Measurements from ENCODE around the gene PRMT3. TPM values are rescaled to one million over a fixed set of nuclear protein-coding genes. Genes with fewer than 3 reads are reported as not detected.
"Not testable (repeated sequence)": the region's sequence is repeated elsewhere in the genome, so short reads cannot be mapped to it uniquely, and the experiment has no call there.

Gene PRMT3
- total RNA-seq, 2 experiments from 2014 or later = 47.2 to 49.9 TPM

DNA sequence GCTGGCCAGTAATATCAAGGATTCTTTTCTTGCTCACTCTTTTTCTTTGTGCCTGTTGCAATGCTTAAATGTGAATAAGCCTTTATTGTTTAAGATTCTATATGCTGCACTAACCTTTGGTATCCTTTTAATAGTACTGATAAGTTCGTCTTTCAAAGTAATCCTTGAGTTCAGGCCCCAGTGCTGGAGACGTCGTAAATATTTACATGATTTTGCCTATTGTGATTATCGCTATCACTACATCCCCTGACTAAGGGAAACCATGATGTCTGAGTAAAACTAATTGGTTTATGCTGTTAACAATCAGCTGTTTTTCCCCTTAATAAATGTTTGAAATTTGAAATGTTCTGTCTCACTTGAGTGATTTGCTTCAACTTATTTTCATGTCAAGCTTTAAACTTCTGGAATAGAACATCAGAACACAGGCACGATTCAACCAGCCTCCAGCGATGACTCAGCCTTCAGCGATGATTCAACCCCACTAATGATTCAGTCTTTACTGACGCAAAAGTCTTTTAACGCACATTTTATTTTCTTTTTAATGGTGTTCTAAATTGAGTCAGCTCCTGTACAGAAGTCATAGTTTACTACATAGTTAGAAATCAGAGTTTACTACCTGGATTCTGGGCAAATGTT, 20.1 kb upstream of the PRMT3 start:
- Mint-ChIP-seq H3K9me3 (peaks cover 1% of the 10 kb centered on the region), H3K27me3 (no peaks in the 10 kb centered on the region), H3K4me1 (peaks cover 51% of the 10 kb centered on the region), H3K36me3 (peaks cover 60% of the 10 kb centered on the region), H3K4me3 (peak overlapping the region; percentile 55), H3K27ac (peak overlapping the region; percentile 84)
- peak; percentile 48 for DNase-seq

DNA sequence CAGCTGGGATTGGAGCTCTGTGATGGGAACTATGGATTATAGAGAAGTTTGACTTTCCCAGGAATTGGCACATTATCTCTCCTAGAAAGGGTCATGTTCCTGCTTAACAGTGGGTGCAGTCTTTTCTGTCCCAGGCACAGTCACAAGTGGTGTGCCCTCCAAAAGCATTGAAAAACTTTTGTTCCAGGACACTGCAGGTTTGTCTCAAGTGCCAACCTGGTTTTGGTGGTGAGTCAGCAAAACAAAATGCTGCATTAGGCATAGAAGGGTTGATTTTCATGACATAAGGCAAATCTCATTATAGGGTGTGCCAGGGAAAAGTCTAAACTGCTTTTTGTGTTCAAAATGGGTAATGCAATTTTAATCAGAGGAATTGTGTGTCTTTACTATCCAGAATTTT, 19.1 kb upstream of the PRMT3 start:
- DNase-seq = no peak
- peaks cover 41% of the 10 kb centered on the region for H3K4me1 Mint-ChIP-seq
- H3K27me3 Mint-ChIP-seq = no peaks in the 10 kb centered on the region
- H3K4me3 Mint-ChIP-seq = no peak overlapping the region
- peaks cover 1% of the 10 kb centered on the region for H3K9me3 Mint-ChIP-seq
- H3K27ac Mint-ChIP-seq = peak overlapping the region; percentile 60
- peaks cover 64% of the 10 kb centered on the region for H3K36me3 Mint-ChIP-seq

DNA sequence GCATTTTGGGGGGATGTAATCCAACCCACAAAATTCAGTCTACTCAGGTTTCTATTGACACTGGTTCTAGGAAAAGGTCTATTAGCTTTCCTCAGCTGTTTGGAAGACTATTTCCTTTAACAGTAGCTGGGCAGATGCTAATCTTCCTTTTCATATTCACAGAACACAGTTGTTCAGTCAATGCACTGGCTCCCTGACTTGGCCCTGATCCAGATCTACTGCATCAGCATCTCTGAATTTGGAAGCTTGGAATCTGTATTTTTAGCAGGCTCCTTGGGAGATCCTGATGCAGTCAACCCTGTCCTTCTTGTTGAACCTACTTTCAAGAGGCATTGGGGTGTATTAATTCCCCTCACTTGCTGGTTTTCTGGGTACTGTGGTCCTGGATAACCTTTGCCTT, 17.7 kb upstream of the PRMT3 start:
- peaks cover 58% of the 10 kb centered on the region for H3K36me3 Mint-ChIP-seq
- DNase-seq = no peak
- peaks cover 38% of the 10 kb centered on the region for H3K4me1 Mint-ChIP-seq
- H3K9me3 Mint-ChIP-seq = peaks cover 1% of the 10 kb centered on the region
- H3K4me3 Mint-ChIP-seq = no peak overlapping the region
- H3K27ac Mint-ChIP-seq = no peak overlapping the region
- H3K27me3 Mint-ChIP-seq = no peaks in the 10 kb centered on the region

DNA sequence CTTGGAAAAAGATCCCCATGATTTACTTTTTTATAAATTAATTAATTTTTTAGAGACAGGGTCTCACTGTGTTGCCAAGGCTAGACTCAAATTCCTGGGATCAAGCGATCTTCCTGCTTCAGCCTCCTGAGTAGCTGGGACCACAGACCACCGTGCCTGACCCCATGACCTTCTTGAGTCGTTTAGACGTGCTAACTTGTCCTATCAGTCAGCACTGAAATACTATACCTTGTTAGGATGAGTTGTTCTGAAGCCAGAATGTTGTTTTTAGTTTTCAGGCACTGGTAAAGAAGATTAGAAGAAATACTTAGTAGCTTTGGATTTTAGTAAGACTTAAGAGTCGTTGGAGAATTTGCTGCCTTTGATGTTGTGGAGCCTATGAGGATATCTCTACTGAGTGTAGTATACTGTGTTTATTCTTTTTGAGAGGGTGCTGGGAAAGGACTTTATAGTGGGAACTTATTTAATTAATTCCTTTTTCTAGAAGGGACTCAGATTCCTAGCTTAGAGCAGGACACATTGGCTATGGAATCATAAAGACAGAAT, 15.4 kb upstream of the PRMT3 start:
- H3K27ac Mint-ChIP-seq = no peak overlapping the region
- H3K9me3 Mint-ChIP-seq = no peaks in the 10 kb centered on the region
- peaks cover 44% of the 10 kb centered on the region for H3K36me3 Mint-ChIP-seq
- H3K4me3 Mint-ChIP-seq = no peak overlapping the region
- no peaks in the 10 kb centered on the region for H3K27me3 Mint-ChIP-seq
- H3K4me1 Mint-ChIP-seq = peaks cover 20% of the 10 kb centered on the region
- DNase-seq = no peak

DNA sequence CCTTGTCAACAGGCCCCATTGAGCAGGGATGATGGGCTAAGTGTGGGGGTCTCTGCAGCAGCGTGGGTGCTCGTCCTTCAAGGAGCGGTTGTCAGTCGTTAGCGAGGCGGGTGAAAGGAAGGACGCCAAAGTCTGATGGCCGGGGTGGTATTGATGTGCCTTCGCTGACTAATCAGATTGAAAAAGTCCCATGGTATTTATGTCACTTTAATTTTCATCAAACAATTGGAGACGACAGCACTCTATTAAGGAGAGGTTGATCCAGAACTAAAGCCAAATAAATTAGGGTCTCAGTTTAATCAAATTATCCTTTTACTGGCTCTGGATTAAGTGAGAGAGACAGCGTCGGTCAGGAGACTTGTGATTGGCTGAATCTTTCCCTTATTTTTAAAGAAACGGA, 14.4 kb upstream of the PRMT3 start:
- no peaks in the 10 kb centered on the region for H3K9me3 Mint-ChIP-seq
- DNase-seq = no peak
- no peak overlapping the region for H3K27ac Mint-ChIP-seq
- peaks cover 38% of the 10 kb centered on the region for H3K36me3 Mint-ChIP-seq
- peaks cover 13% of the 10 kb centered on the region for H3K4me1 Mint-ChIP-seq
- H3K4me3 Mint-ChIP-seq = no peak overlapping the region
- H3K27me3 Mint-ChIP-seq = no peaks in the 10 kb centered on the region

DNA sequence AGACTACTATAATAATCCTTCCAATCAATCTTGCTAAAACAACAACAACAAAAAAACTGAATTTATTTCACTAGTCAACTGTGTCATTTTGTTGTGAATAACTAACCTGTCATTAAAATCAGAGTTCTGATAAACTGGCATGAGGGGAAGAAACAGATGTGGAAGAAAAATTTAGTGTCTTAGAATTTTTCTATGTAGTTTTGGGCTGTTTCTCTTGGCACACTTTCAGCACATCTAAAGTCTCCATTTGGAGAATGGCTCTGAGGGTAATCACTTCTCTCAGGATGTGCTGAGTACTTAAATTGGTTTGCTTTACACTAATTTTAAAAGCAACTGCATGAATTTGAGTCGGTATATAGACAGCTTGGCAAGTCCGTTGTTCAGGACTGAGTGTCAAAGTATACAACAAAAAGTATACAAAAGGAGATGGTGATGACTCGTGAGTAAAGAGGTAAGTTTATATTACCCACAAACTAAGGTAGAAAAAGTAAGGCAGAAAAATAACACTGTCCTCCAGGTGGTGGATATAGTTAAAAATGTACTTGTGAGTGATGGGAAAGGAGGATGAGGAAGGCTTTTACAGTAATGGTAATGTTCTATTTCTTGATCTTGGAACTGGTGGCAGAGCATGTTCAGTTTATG, 13.8 kb upstream of the PRMT3 start:
- DNase-seq = no peak
- H3K36me3 Mint-ChIP-seq = peaks cover 32% of the 10 kb centered on the region
- peaks cover 9% of the 10 kb centered on the region for H3K4me1 Mint-ChIP-seq
- no peaks in the 10 kb centered on the region for H3K27me3 Mint-ChIP-seq
- no peak overlapping the region for H3K4me3 Mint-ChIP-seq
- H3K27ac Mint-ChIP-seq = no peak overlapping the region
- no peaks in the 10 kb centered on the region for H3K9me3 Mint-ChIP-seq

DNA sequence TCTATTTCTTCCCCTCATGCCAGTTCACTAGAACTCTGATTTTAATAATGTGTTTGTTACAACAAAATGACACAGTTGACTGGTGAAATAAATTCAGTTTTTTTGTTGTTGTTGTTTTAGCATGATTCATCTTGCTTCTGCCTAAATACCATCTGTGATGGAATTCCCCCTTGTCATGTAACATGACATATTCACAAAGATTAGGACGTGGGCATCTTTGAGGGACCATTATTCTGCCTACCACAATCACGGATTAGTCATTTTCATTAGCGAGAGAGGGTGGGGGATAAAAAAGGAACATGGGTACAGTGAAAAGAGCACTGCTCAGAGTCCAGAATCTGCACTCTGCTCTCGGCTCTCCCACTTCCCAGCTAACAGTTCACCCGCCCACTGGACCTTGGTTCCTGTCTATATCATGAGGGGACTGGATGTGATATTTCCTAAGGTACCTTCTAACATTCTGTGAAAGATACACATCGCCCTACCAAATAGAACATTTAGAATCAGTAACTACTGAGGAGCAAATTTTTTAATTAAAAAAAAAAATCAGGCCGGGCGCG, 12.7 kb upstream of the PRMT3 start:
- no peak for DNase-seq
- Mint-ChIP-seq H3K4me1 (peaks cover 4% of the 10 kb centered on the region), H3K4me3 (no peak overlapping the region), H3K27ac (no peak overlapping the region), H3K27me3 (no peaks in the 10 kb centered on the region), H3K36me3 (peaks cover 29% of the 10 kb centered on the region), H3K9me3 (no peaks in the 10 kb centered on the region)

DNA sequence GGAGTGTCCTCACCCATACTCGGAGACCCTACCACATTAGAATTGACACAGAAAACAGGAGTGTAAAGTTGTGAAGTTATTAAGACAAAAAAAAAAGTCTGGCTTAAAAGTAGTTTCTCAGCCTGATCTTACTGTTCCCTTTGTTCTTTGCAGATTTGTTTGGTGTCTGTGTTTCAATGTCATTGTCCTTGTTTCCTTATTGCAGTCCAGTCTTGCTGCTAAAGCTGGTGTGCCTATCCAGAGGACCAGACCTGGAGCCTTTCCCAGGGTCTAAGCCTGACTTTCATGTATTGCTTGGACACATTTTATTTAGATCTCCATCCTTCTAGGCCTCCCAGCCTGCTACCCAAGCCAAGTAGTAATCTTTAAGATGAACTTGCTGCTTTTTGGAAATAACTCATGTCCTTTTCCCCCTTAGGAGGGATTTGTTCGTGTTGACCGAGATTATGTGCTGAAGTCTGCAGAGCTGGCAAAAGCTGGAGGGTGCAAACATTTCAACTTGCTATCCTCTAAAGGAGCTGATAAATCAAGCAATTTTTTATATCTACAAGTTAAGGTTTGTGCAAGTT, 11.3 kb upstream of the PRMT3 start:
- Mint-ChIP-seq H3K4me3 (no peak overlapping the region), H3K9me3 (no peaks in the 10 kb centered on the region), H3K27me3 (no peaks in the 10 kb centered on the region), H3K36me3 (peaks cover 23% of the 10 kb centered on the region), H3K27ac (no peak overlapping the region), H3K4me1 (peaks cover 4% of the 10 kb centered on the region)
- no peak for DNase-seq

DNA sequence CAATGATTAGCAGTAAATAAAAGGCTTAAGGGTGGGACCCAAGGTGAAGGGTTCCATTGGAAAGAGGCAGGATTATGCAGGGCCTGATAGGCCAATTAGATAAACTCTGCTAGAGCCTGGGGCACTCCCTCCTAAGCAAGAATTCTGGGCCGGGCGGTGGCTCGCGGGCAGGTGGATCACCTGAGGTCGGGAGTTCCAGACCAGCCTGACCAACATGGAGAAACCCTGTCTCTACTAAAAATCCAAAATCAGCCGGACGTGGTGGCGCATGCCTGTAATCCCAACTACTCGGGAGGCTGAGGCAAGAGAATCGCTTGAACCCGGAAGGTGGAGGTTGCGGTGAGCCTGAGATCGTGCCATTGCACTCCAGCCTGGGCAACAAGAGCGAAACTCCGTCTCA, 1.5 kb upstream of the PRMT3 start:
- H3K4me1 Mint-ChIP-seq, H3K27me3 Mint-ChIP-seq, DNase-seq, H3K9me3 Mint-ChIP-seq: not testable (repeated sequence)
- Mint-ChIP-seq H3K4me3 (peak overlapping the region; percentile 95), H3K36me3 (peaks cover 27% of the 10 kb centered on the region), H3K27ac (peak overlapping the region; percentile 98)

DNA sequence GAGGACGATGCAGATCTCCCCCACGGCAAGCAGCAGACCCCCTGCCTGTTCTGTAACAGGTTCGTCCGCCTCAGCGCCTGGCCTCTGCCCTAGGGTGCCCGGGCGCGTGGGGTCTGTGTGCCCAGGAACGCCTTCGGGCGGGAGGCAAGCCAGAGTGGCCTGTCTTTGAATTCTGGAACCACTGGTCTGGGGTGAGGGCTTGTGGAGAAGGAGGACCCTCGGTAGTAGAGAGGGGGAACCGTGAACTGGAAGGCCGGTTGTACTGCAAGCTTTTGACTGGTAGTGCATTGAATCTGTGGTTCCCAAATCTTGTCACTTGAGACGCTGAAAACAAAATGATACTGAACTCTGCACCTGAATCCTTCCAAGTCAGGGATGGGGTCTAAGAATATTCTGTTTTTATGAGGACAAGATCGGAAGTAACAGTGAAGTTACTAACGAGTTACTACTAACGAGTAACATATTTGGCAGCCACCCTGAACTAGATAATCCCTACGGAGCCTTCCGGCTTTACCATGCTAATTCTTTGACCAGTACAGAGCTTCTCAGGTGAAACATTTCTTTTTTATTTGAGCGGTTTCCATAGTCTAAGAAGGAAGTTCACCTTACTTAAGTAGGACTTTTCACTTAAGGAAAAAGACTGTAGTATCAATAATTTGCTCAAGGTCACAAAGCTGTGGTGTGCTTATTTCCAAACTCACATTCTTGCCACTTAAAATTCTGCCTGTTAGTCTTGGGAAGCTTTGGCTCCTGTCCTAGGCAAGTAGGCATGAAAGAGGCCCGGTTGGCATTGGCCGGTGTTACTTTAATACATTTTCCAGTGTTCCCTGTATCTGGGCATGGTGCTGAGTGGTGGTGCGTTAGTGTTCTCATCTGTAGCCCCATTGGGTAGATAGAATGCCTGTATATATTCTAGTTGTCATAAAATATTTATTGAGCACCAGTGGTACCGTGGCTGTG, 860 bp downstream of the PRMT3 start:
- peaks cover 40% of the 10 kb centered on the region for H3K36me3 Mint-ChIP-seq
- H3K27me3 Mint-ChIP-seq = no peaks in the 10 kb centered on the region
- peak overlapping the region; percentile 95 for H3K4me3 Mint-ChIP-seq
- DNase-seq = no peak
- H3K9me3 Mint-ChIP-seq = no peaks in the 10 kb centered on the region
- peak overlapping the region; percentile 95 for H3K27ac Mint-ChIP-seq
- peaks cover 7% of the 10 kb centered on the region for H3K4me1 Mint-ChIP-seq

DNA sequence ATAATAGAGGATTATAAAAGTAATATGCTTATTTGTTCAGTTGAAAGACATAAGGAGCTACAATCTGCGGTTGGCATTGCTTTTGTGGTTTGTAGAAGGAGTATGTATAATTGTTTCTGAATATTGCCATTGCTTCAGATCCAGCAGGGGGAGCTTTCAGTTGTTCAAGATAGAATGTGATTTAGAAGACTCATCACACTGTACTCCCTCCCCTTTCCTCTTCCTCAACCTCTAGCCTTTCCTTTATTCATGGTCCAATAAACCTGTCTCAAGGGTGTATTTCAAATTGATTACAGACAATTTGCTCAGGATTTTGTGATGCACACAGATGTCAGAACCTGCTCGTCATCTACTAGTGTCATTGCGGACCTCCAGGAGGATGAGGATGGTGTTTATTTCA, 9.8 kb downstream of the PRMT3 start:
- no peak overlapping the region for H3K4me3 Mint-ChIP-seq
- no peaks in the 10 kb centered on the region for H3K27me3 Mint-ChIP-seq
- no peak for DNase-seq
- no peak overlapping the region for H3K27ac Mint-ChIP-seq
- peaks cover 29% of the 10 kb centered on the region for H3K36me3 Mint-ChIP-seq
- H3K4me1 Mint-ChIP-seq = peaks cover 17% of the 10 kb centered on the region
- no peaks in the 10 kb centered on the region for H3K9me3 Mint-ChIP-seq

DNA sequence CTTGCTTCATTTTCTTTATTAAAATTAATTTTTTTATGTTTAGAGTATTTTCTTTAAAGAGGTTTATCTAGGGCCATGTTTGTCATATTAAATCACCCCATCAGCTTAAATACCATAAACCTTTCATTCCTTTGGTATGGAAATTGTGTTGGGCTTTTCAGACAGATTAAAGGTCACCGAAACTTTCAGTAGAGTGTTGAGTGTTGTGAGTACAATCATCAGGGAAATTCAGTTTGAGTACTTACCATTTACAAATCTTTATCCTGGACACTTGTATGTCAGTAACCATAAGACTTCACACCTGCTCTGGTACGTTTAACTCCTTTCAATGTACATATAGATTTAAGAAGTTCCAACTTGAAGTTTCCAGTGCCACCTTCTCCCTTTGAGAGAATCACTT, 12.0 kb downstream of the PRMT3 start:
- no peak for DNase-seq
- no peaks in the 10 kb centered on the region for H3K9me3 Mint-ChIP-seq
- H3K27me3 Mint-ChIP-seq = no peaks in the 10 kb centered on the region
- H3K36me3 Mint-ChIP-seq = peaks cover 26% of the 10 kb centered on the region
- no peak overlapping the region for H3K27ac Mint-ChIP-seq
- H3K4me3 Mint-ChIP-seq = no peak overlapping the region
- peaks cover 15% of the 10 kb centered on the region for H3K4me1 Mint-ChIP-seq

DNA sequence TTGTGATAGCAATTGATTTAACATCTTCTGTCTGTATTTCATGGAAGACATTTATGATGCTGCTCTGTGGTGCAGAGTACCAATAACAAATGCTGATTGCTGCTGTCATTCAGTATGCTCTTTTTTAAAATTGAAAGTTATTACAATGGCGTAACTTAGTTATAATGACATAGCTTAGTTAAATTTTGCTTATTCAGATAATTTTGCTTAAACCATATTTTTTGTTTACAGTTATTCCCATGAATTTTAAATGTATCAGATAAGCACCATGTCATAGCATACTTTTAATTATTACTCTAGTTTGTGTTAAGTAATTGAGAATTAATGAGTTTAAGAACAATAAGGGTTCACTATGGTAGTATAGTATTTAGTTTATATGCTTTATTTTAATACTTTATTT, 15.5 kb downstream of the PRMT3 start:
- Mint-ChIP-seq H3K9me3 (no peaks in the 10 kb centered on the region), H3K27me3 (no peaks in the 10 kb centered on the region), H3K4me3 (no peak overlapping the region), H3K4me1 (peaks cover 7% of the 10 kb centered on the region), H3K36me3 (peaks cover 26% of the 10 kb centered on the region), H3K27ac (no peak overlapping the region)
- no peak for DNase-seq

DNA sequence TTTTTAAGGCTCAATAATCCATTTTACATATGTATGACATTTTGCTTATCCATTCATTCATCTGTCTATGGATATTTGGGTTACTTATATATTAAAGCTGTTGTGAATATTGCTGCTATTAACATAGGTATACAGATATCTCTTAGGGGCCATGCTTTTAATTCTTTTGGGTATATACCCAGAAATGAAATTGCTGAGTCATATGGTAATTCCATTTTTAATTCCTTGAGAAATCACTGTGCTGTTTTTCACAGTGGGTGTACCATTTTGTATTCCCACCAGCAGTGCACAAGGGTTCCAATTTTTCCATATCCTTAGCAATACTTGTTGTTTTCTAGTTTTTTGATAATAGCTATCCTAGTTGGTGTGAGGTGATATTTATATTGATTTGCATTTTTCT, 19.0 kb downstream of the PRMT3 start:
- no peaks in the 10 kb centered on the region for H3K9me3 Mint-ChIP-seq
- H3K36me3 Mint-ChIP-seq = peaks cover 30% of the 10 kb centered on the region
- no peak overlapping the region for H3K27ac Mint-ChIP-seq
- H3K27me3 Mint-ChIP-seq = no peaks in the 10 kb centered on the region
- H3K4me1 Mint-ChIP-seq = no peaks in the 10 kb centered on the region
- DNase-seq = no peak
- no peak overlapping the region for H3K4me3 Mint-ChIP-seq

DNA sequence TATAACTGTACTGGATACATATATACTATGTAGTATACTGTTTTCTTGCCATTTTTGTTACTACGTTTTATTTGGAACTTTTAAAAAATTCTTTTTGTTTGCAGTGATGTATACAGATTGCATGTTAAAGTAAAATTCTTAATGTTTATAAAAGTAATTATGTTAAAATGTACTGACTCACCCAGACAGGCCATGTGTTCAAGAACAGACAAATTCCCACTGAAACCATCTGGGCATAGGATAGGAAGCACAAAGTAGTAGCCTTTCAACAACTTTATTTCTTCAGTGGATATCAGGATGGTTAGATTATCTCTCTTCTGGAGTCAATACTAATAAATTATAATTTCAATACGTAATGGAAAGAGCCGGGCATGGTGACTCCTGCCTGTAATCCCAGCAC, 19.8 kb downstream of the PRMT3 start:
- Mint-ChIP-seq H3K4me1 (no peaks in the 10 kb centered on the region), H3K27me3 (no peaks in the 10 kb centered on the region), H3K27ac (no peak overlapping the region), H3K9me3 (no peaks in the 10 kb centered on the region), H3K36me3 (peaks cover 34% of the 10 kb centered on the region), H3K4me3 (no peak overlapping the region)
- DNase-seq = no peak
